Muscle layer of colon (tissue), 2 donors: ENCODE measurements around the gene EFCAB5.
"Not testable (repeated sequence)": the region's sequence is repeated elsewhere in the genome, so short reads cannot be mapped to it uniquely, and the experiment has no call there.

ENCODE experiments used
- H3K27ac ChIP-seq: one replicate; pipeline ENCODE4 v1.7.0; 2013; ENCODE audit warnings: low read depth, mild to moderate bottlenecking, low read length, moderate library complexity
- H3K27me3 ChIP-seq, 2 donors: one replicate each; pipeline ENCODE4 v1.7.0; 2013; ENCODE audit warnings: low read length in 2 of 2, mild to moderate bottlenecking in 2 of 2; ENCODE audit not compliant: insufficient read depth in 2 of 2, control insufficient read depth in 1 of 2
- H3K36me3 ChIP-seq: one replicate; pipeline ENCODE4 v1.7.0; 2013; ENCODE audit warnings: mild to moderate bottlenecking, low read length; ENCODE audit not compliant: insufficient read depth
- H3K4me1 ChIP-seq: one replicate; pipeline ENCODE4 v1.7.0; 2013; ENCODE audit warnings: mild to moderate bottlenecking, low read length; ENCODE audit not compliant: insufficient read depth
- H3K4me3 ChIP-seq, 2 donors: one replicate each; pipeline ENCODE4 v1.7.0; 2013; ENCODE audit warnings: low read length in 2 of 2, low read depth in 1 of 2, mild to moderate bottlenecking in 1 of 2, moderate library complexity in 1 of 2
- H3K9ac ChIP-seq: one replicate; pipeline ENCODE4 v1.7.0; 2013; ENCODE audit warnings: low read length
- H3K9me3 ChIP-seq: one replicate; pipeline ENCODE4 v1.7.0; 2013; ENCODE audit warnings: mild to moderate bottlenecking, low read length
- donor health status: abdominal sarcoma.
- donor health status: Adenocarcinoma of cecum.

Gene EFCAB5

GRCh38 chr17:30084788-30085187 is 143.4 kb downstream of the EFCAB5 start:
- Histone ChIP-seq H3K4me3 (no peak overlapping the region), H3K27me3 (peaks cover 0 to 4% of the 10 kb centered on the region in 2 donors)

GRCh38 chr17:30086896-30087295 is 145.5 kb downstream of the EFCAB5 start:
- H3K4me1 ChIP-seq, result no peaks in the 10 kb centered on the region
- no peak overlapping the region for H3K27ac ChIP-seq
- H3K9ac ChIP-seq, result no peak overlapping the region
- no peaks in the 10 kb centered on the region for H3K9me3 ChIP-seq
- H3K4me3 ChIP-seq, result no peak overlapping the region
- peaks cover 0 to 4% of the 10 kb centered on the region in 2 donors for H3K27me3 ChIP-seq
- no peaks in the 10 kb centered on the region for H3K36me3 ChIP-seq

More at GRCh38 chr17:30084788-30085187, 143.4 kb downstream of the EFCAB5 start:
- Histone ChIP-seq H3K9ac (no peak overlapping the region), H3K4me1 (no peaks in the 10 kb centered on the region), H3K9me3 (no peaks in the 10 kb centered on the region), H3K36me3 (no peaks in the 10 kb centered on the region), H3K27ac (no peak overlapping the region)

- not testable (repeated sequence) for H3K27me3 ChIP-seq, H3K4me1 ChIP-seq, H3K9ac ChIP-seq, H3K27ac ChIP-seq, H3K4me3 ChIP-seq, H3K36me3 ChIP-seq, H3K9me3 ChIP-seq
These were observed 146.0 kb downstream of the EFCAB5 start for GRCh38 chr17:30087431-30087830.

GRCh38 chr17:30091121-30091670 is 149.8 kb downstream of the EFCAB5 start:
- Histone ChIP-seq H3K36me3 (no peaks in the 10 kb centered on the region), H3K27me3 (peaks cover 0 to 4% of the 10 kb centered on the region in 2 donors), H3K4me3 (no peak overlapping the region), H3K27ac (no peak overlapping the region), H3K4me1 (no peaks in the 10 kb centered on the region), H3K9me3 (no peaks in the 10 kb centered on the region), H3K9ac (no peak overlapping the region)

- no peaks in the 10 kb centered on the region for H3K9me3 ChIP-seq
- no peak overlapping the region for H3K27ac ChIP-seq
- no peak overlapping the region for H3K9ac ChIP-seq
These were observed 150.3 kb downstream of the EFCAB5 start for GRCh38 chr17:30091771-30092170.

GRCh38 chr17:30092886-30093285 is 151.5 kb downstream of the EFCAB5 start:
- Histone ChIP-seq H3K4me3 (no peak overlapping the region), H3K27ac (no peak overlapping the region), H3K9ac (no peak overlapping the region), H3K27me3 (peaks cover 0 to 4% of the 10 kb centered on the region in 2 donors), H3K9me3 (no peaks in the 10 kb centered on the region), H3K36me3 (no peaks in the 10 kb centered on the region), H3K4me1 (no peaks in the 10 kb centered on the region)

More at GRCh38 chr17:30091771-30092170, 150.3 kb downstream of the EFCAB5 start:
- H3K4me3 ChIP-seq, result no peak overlapping the region
- H3K4me1 ChIP-seq, result no peaks in the 10 kb centered on the region
- H3K36me3 ChIP-seq, result no peaks in the 10 kb centered on the region
- H3K27me3 ChIP-seq, result peaks cover 0 to 4% of the 10 kb centered on the region in 2 donors

- Histone ChIP-seq H3K27me3 (peaks cover 0 to 4% of the 10 kb centered on the region in 2 donors), H3K9ac (no peak overlapping the region), H3K4me1 (no peaks in the 10 kb centered on the region), H3K27ac (no peak overlapping the region), H3K9me3 (no peaks in the 10 kb centered on the region), H3K36me3 (no peaks in the 10 kb centered on the region), H3K4me3 (no peak overlapping the region)
These were observed 152.2 kb downstream of the EFCAB5 start for GRCh38 chr17:30093463-30094147.

GRCh38 chr17:30095507-30096244 is 154.2 kb downstream of the EFCAB5 start:
- no peaks in the 10 kb centered on the region for H3K27me3 ChIP-seq
- H3K4me1 ChIP-seq, result no peaks in the 10 kb centered on the region
- H3K9ac ChIP-seq, result no peak overlapping the region
- no peak overlapping the region for H3K27ac ChIP-seq
- no peaks in the 10 kb centered on the region for H3K36me3 ChIP-seq
- no peaks in the 10 kb centered on the region for H3K9me3 ChIP-seq
- no peak overlapping the region for H3K4me3 ChIP-seq

GRCh38 chr17:30101686-30102390 is 160.4 kb downstream of the EFCAB5 start:
- Histone ChIP-seq H3K9ac (no peak overlapping the region), H3K9me3 (no peaks in the 10 kb centered on the region), H3K27me3 (no peaks in the 10 kb centered on the region), H3K4me3 (no peak overlapping the region), H3K4me1 (peaks cover 4% of the 10 kb centered on the region), H3K27ac (no peak overlapping the region), H3K36me3 (no peaks in the 10 kb centered on the region)

GRCh38 chr17:30103921-30104320 is 162.5 kb downstream of the EFCAB5 start:
- H3K9me3 ChIP-seq, result no peaks in the 10 kb centered on the region
- no peak overlapping the region for H3K4me3 ChIP-seq
- H3K27me3 ChIP-seq, result no peaks in the 10 kb centered on the region
- no peak overlapping the region for H3K9ac ChIP-seq
- no peak overlapping the region for H3K27ac ChIP-seq
- no peaks in the 10 kb centered on the region for H3K36me3 ChIP-seq
- H3K4me1 ChIP-seq, result peaks cover 4% of the 10 kb centered on the region
